Epidermal melanocyte (primary cell): Measurements from ENCODE around the gene CLPSL1.

Experiments
- DNase-seq: peaks from one replicate; pipeline ENCODE4 v3.0.0; 2011; ENCODE audit warnings: low spot score; ENCODE audit not compliant: insufficient read length

CLPSL1 gene

GRCh38 chr6:35795453-35796071, 14.7 kb downstream of the CLPSL1 start:
- peak; percentile 11 for DNase-seq

- peak; percentile 12 for DNase-seq
Measured at GRCh38 chr6:35796236-35796635, 15.4 kb downstream of the CLPSL1 start.

GRCh38 chr6:35797837-35798526, 17.2 kb downstream of the CLPSL1 start:
- peak; percentile 15 for DNase-seq

GRCh38 chr6:35798706-35799105, 17.9 kb downstream of the CLPSL1 start:
- DNase-seq = no peak

DNA sequence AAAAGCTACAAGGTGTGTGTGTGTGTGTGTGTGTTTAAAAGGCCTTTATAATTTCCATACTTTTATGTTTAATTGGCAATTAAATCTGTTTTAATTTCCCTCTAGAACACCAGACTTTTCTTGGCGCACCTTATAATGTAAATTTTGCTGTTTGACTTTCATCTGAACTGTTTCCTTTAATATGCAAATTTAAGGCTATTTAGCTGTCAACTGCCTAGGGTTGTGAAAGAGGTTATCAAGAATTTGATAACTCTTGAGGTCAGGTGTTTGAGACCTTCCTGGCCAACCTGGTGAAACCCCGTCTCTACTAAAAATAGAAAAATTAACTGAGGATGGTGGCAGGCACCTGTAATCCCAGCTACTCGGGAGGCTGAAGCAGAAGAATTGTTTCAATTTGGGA, 20.3 kb downstream of the CLPSL1 start:
- DNase-seq = no peak

DNA sequence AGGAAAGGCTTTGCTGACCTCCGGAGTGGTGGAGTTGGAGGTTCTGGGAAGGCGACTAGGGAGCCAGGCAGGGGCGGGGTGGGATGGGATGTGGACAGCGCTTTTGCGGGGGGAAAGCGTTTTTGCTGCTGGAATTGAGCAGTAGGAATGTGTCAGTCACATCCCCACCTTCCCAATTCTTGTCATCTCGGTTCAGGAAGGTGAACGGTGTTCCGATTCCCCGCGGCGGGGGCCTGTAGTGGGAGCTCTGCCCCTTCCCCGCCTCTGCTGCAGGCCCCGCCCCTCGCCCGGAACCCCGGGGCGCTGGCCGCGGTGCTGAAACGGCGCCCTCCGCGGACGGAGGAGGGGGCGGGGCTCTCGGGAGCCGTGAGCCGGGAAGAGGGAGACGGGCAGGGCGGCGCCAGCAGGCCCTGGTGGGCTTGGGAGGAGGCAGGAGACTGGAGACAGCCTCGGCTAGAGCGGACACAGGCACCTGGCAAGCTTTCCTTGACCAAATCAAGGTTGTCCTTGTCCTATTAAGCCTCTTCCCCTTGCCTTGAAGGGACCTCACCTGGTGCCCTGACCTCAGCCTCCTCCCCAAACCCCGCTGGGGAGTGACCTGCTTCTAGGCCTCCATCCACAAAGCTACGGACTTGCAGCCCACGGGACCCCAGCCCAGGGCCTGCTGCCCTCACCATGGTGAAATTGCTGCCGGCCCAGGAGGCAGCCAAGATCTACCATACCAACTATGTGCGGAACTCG, 24.3 kb downstream of the CLPSL1 start, which contains the start of gene LHFPL5:
LHFPL5 (plus strand) TSS at position 357 of the 741 bp plus-strand sequence; CDS start at position 676, 319 bp downstream.
- DNase-seq = no peak

GRCh38 chr6:35808688-35809087, 27.9 kb downstream of the CLPSL1 start:
- no peak for DNase-seq

DNA sequence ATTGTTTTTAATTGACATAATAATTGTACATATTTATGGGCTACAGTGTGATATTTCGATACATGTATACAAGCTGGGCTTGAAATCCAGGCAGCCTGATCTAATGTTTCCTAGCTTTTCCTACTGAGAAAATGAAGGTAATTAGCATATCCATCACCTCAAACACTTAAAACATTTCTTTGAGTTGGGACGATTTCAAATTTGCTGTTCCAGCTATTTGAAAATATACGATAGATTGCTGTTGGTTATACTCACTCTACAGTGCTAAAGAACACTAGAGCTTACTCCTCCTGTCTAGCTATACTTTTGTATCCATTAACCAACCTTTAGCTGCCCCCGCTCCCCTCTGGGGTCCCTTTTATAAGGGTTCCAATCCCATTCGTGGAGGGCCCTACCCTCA, 29.0 kb downstream of the CLPSL1 start:
- no peak for DNase-seq

- DNase-seq = no peak
Measured at GRCh38 chr6:35810971-35811698, 30.3 kb downstream of the CLPSL1 start.

DNA sequence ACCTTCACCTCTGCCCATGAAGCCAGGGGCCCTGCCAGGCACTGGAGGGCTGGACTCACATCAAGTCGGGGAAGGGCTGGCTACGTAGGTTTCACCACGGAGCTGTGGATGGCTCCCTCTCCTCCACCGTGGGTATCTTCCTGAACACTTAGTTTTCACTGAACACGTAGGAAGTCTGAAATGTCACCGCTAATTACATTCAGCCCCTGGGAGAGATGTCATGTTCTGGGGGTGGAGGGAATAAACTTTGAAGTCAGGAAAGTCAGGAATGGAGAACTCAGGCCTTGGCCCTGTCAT, 30.8 kb downstream of the CLPSL1 start:
- no peak for DNase-seq

DNA sequence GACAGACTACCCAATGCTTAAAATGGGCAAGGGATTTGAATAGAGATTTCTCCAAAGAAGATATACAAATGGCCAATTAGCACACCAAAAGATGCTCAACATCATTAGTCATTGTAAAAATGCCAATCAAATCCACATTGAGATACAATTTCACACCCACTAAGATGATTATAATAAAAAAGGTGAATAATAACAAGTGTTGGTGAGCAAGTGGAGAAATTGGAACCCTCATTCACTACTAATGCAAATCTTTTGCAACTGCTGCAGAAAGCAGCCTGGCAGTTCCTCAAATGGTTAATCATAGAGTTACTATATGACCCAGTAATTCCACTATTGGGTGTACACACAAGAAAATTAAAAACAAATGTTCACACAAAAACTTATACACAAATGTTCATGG, 36.7 kb downstream of the CLPSL1 start:
- no peak for DNase-seq

- no peak for DNase-seq
Measured at GRCh38 chr6:35823601-35824000, 42.8 kb downstream of the CLPSL1 start.

- DNase-seq = no peak
Measured at GRCh38 chr6:35824552-35825192, 43.9 kb downstream of the CLPSL1 start.

DNA sequence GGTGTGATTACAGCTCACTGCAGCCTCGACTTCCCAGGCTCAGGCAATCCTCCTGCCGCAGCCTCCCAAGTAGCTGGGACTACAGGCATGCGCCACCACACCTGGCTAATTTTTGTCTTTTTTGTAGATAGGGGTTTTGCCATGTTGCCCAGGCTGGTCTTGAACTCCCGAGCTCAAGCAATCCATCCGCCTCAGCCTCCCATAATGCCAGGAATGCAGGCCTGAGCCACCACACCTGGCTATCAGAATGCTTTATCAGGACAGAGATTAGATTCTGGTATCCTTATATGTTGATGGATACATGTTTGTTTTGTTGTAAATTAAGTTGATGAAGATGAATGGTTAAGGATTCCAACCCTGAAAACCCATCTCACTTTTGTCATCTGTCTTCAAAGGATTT, 48.5 kb downstream of the CLPSL1 start:
- no peak for DNase-seq

DNA sequence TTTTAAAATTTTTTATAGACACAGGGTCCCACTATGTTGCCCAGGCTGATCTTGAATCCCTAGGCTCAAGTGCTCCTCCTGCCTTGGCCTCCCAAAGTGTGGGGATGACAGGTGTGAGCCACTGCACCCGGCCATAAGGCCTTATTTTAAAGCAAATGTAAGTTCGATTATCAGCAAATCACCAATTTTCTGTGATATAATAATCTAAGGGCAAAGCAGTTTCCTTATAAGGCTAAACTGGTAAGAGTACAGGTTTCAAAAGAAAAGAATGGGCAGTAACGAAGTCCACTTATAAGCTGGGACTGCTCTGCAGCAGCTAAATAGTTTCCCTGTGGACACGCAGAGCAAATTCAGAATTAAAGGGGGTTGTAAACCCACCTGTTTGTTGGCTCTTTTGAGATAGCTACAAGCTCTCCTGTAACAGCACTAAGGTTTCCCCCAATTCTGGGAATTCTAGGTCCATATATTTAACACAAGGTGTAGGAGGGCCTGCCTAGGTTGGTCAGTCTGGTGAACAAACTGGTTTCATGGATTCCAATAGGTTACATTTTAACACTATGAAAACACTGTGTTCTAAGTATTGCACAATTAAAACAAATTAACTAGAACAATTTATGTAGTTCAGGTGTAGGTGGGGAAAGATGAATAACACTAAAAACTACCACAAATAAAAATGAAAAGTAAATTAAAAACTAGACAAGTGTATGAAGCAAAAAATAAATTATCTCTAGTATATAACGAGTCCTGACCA, 50.6 kb downstream of the CLPSL1 start:
- DNase-seq = no peak

GRCh38 chr6:35833536-35833935, 52.7 kb downstream of the CLPSL1 start:
- no peak for DNase-seq
